Esophagus squamous epithelium (tissue), 5 donors: ENCODE results near the gene NPEPL1. TPM values are rescaled to one million over a fixed set of nuclear protein-coding genes. Genes with fewer than 3 reads are reported as not detected.

Source experiments
- DNase-seq: peaks from one replicate; lab custom pipeline; 2025; lab: John Stamatoyannopoulos, UW
- H3K27ac ChIP-seq, 4 donors: fragments of 200-600 bp; sonication (generic); one replicate each; pipeline ENCODE4 v1.5.1; 2016 to 2019; ENCODE audit warnings: mild to moderate bottlenecking in 1 of 4
- H3K27me3 ChIP-seq, 4 donors: fragments of 200-600 bp; sonication (generic); 1 replicate in 3 of 4; 2 replicates in 1 of 4; pipeline versions ENCODE4 v1.5.1 to v1.6.0; 2017 to 2021; ENCODE audit warnings: antibody characterized with exemption in 1 of 4
- H3K36me3 ChIP-seq, 3 donors: fragments of 200-600 bp; sonication (generic); one replicate each; pipeline ENCODE4 v1.5.1; 2016 to 2019
- H3K4me1 ChIP-seq, 3 donors: fragments of 200-600 bp; sonication (generic); one replicate each; pipeline ENCODE4 v1.5.1; 2017 to 2019
- H3K4me3 ChIP-seq, 4 donors: fragments of 200-600 bp; sonication (generic); 1 replicate in 3 of 4; 2 replicates in 1 of 4; pipeline ENCODE4 v1.5.1; 2016 to 2019; ENCODE audit warnings: mild to moderate bottlenecking in 2 of 4, moderate library complexity in 1 of 4
- H3K9me3 ChIP-seq, 3 donors: fragments of 200-600 bp; sonication (generic); one replicate each; pipeline ENCODE4 v1.5.1; 2016 to 2019
- POLR2A ChIP-seq, 4 donors: fragments of 450-650 bp; IDR thresholded peaks; one replicate each; pipeline ENCODE4 v1.6.1; 2017; ENCODE audit warnings: antibody characterized with exemption in 4 of 4, mild to moderate bottlenecking in 4 of 4, moderate library complexity in 3 of 4
- WGBS, 2 donors: methylation state at CpG; one replicate each; pipeline ENCODE4 v1.1.5; 2018; 5-methylcytosine and 5-hydroxymethylcytosine counted together
- intact Hi-C: fragments of 100-400 bp; cut with DNase I; formaldehyde crosslinking; loops from one replicate; pipeline ENCODE4 v1.15.0; 2022
- total RNA-seq, 4 donors: library from RNA; depleted of rRNA; stranded (reverse); fragments of >200 nt; gene quantifications; one replicate each; pipeline ENCODE4 v1.1.0, GENCODE V29; 2016
- TF ChIP-seq, protein P1 (sequence below), 6 experiments: fragments of 450-650 bp in 4 of 6; fragments of 200-600 bp in 2 of 6; sonication (generic) in 2 of 6; IDR thresholded peaks; one replicate each; pipeline ENCODE4 v1.5.1; 2016 to 2019; ENCODE audit warnings: antibody characterized with exemption in 6 of 6, mild to moderate bottlenecking in 4 of 6, moderate library complexity in 4 of 6
- donor health status: DM: yes; HTN: yes; CAD: no.

Gene NPEPL1
- total RNA-seq, 4 donors from 2014 or later = 16.7 to 36.0 (median 21.0) TPM

GRCh38 chr20:58706975-58707681 lies 14.5 kb downstream of the NPEPL1 start:
- Histone ChIP-seq H3K36me3 (peaks cover 2 to 74% (median 16%) of the 10 kb centered on the region in 3 donors), H3K27ac (no peak overlapping the region), H3K4me1 (no peaks in the 10 kb centered on the region), H3K27me3 (no peaks in the 10 kb centered on the region), H3K4me3 (no peak overlapping the region), H3K9me3 (no peaks in the 10 kb centered on the region)
- intact Hi-C loops = no loop called here
- DNase-seq = no peak
- TF ChIP-seq, protein P1, sequence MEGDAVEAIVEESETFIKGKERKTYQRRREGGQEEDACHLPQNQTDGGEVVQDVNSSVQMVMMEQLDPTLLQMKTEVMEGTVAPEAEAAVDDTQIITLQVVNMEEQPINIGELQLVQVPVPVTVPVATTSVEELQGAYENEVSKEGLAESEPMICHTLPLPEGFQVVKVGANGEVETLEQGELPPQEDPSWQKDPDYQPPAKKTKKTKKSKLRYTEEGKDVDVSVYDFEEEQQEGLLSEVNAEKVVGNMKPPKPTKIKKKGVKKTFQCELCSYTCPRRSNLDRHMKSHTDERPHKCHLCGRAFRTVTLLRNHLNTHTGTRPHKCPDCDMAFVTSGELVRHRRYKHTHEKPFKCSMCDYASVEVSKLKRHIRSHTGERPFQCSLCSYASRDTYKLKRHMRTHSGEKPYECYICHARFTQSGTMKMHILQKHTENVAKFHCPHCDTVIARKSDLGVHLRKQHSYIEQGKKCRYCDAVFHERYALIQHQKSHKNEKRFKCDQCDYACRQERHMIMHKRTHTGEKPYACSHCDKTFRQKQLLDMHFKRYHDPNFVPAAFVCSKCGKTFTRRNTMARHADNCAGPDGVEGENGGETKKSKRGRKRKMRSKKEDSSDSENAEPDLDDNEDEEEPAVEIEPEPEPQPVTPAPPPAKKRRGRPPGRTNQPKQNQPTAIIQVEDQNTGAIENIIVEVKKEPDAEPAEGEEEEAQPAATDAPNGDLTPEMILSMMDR (IDR thresholded peaks at IDR 0.05) = no peak
- TF ChIP-seq POLR2A (IDR thresholded peaks at IDR 0.05) = no peak
- WGBS, 2 donors = 92 to 100% methylated on average over 4 to 10 of the region's 23 CpGs

DNA sequence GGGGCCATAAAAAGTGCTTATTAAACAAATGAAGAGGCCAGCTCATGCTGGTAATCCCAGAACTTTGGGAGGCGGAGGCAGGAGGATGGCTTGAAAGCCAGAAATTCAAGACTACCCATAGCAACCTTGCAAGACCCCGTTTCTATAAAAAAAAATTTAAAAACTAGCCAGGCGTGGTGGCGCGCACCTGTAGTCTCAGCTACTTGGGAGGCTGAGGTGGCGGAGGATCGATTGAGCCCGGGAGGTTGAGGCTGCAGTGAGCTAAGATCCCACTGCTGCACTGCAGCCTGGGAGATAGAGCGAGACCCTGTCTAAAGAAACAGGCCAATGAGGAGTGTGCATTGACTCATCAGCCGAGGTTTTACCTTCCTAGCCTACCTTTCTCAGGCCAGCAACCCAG lies 15.2 kb downstream of the NPEPL1 start:
- DNase-seq = no peak
- Histone ChIP-seq H3K9me3 (no peaks in the 10 kb centered on the region), H3K27ac (no peak overlapping the region), H3K4me3 (no peak overlapping the region), H3K27me3 (no peaks in the 10 kb centered on the region), H3K4me1 (no peaks in the 10 kb centered on the region), H3K36me3 (peaks cover 0 to 68% (median 14%) of the 10 kb centered on the region in 3 donors)
- TF ChIP-seq, protein P1 (IDR thresholded peaks at IDR 0.05) = no peak
- no peak for TF ChIP-seq POLR2A (IDR thresholded peaks at IDR 0.05)
- intact Hi-C loops = no loop called here
- WGBS, 2 donors = 98 to 99% methylated on average over 9 to 10 of the region's 10 CpGs

DNA sequence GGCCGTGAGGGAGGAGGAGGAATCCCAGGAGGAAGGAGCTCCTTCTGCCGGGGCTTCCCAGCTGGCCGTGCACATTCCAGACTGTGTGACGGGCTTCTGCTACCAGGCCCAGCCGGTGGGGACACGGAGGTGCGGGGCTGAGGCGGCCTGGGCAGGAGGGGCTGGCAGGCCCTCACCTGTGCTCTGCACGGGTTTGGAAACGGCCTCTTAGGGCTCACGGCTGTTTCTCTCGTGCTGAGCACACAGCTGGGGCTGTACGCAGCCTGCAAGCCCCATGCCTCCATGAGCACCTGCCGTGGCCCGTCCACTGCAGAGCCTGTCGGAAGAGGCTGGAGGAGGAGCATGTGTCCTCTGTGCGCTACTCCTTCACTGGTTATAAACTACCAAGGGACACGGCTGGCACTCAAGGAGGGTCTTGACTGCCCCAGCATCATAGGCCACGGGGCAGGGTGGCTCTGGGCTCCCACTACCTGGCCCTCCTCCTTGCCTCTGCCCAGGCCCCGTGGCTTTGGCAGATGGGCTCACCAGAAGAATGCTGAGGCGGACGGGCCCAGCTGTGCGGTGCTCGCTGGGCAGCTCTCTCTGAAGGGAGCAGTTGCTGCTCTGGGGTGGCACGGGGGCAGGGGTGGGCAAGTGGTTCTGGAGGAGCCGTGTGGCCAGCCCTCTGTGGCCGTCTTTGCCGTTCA lies 15.8 kb downstream of the NPEPL1 start:
- intact Hi-C loops = no loop called here
- TF ChIP-seq, protein P1 (IDR thresholded peaks at IDR 0.05) = no peak
- TF ChIP-seq POLR2A (IDR thresholded peaks at IDR 0.05) = no peak
- peaks cover 0 to 68% (median 8%) of the 10 kb centered on the region in 3 donors for H3K36me3 ChIP-seq
- WGBS, 2 donors = 90 to 100% methylated on average over 1 to 2 of the region's 28 CpGs
- H3K4me1 ChIP-seq = no peaks in the 10 kb centered on the region
- no peak for DNase-seq
- no peaks in the 10 kb centered on the region for H3K9me3 ChIP-seq
- no peak overlapping the region for H3K27ac ChIP-seq
- no peak overlapping the region for H3K4me3 ChIP-seq
- H3K27me3 ChIP-seq = no peaks in the 10 kb centered on the region

DNA sequence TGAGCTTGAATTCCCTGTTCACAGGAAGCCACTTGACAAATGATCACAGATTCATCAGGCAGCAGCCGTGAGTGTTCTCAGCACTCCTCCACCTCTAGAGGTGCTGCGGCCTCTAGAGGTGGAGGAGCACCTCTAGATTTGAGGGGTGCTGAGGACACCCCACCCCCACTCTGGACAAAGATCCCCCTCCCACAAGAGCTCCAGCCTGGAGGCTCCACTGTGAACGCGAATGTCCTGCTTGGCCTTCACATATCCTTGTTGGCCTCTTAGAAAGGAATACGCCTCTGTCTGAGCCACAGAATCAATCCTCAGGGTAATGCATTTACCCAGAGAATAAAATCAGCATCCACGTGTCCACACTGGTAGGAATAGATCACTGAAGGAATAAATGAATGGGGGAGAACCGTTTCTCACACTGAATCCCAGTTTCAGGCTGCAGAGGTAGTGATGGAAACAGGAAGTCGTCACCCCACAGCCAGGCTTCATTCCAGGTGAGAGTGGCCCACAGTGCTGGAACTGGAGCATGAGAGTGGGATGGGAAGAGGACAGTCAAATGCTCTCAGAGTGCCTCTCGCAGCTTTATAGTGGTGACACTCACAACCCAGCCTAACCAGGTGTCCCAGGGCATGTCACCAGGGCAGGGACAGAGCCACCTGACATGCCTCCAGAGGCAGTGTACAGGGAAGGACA lies 16.6 kb downstream of the NPEPL1 start:
- Histone ChIP-seq H3K36me3 (peaks cover 0 to 68% (median under 1%) of the 10 kb centered on the region in 3 donors), H3K4me3 (no peak overlapping the region), H3K27me3 (no peaks in the 10 kb centered on the region), H3K9me3 (no peaks in the 10 kb centered on the region), H3K27ac (no peak overlapping the region), H3K4me1 (no peaks in the 10 kb centered on the region)
- WGBS, 2 donors = 81 to 83% methylated on average over 5 of the region's 9 CpGs
- TF ChIP-seq POLR2A (IDR thresholded peaks at IDR 0.05) = no peak
- TF ChIP-seq, protein P1 (IDR thresholded peaks at IDR 0.05) = no peak
- DNase-seq = no peak
- intact Hi-C loops = no loop called here

GRCh38 chr20:58709703-58710039 lies 17.1 kb downstream of the NPEPL1 start:
- no peak for DNase-seq
- intact Hi-C loops = no loop called here
- peaks cover 0 to 68% (median 0%) of the 10 kb centered on the region in 3 donors for H3K36me3 ChIP-seq
- TF ChIP-seq, protein P1 (IDR thresholded peaks at IDR 0.05) = no peak
- TF ChIP-seq POLR2A (IDR thresholded peaks at IDR 0.05) = no peak
- WGBS, 2 donors = 78 to 83% methylated on average over 4 of the region's 4 CpGs
- no peak overlapping the region for H3K4me3 ChIP-seq
- H3K9me3 ChIP-seq = no peaks in the 10 kb centered on the region
- no peak overlapping the region for H3K27ac ChIP-seq
- H3K4me1 ChIP-seq = no peaks in the 10 kb centered on the region
- H3K27me3 ChIP-seq = no peaks in the 10 kb centered on the region
